Measurements from ENCODE around the gene MSH5. TPM values are rescaled to one million over a fixed set of nuclear protein-coding genes. Genes with fewer than 3 reads are reported as not detected.

The MSH5 gene
- total and polyA plus RNA-seq, 2 of the 13 experiments (the other 11 are each of a cell fraction or from before 2014, with no cell fraction given) = 10.2 to 38.7 TPM

- peak; percentile 97 for TF ChIP-seq ZGPAT (CRISPR knock-in tag; IDR thresholded peaks at IDR 0.05)
- peak; percentile 96 for TF ChIP-seq POGK (CRISPR knock-in tag; conservative IDR thresholded peaks at IDR 0.05)
- peak; percentile 96 for TF ChIP-seq ZBTB10 (CRISPR knock-in tag; IDR thresholded peaks at IDR 0.05; ENCODE audit: borderline replicate concordance)
- TF ChIP-seq EHMT2 (IDR thresholded peaks at IDR 0.05; ENCODE audit: borderline replicate concordance, low read depth, low read length) = no peak
- peak; percentile 80; the same call in 1 of the 2 replicates for TF ChIP-seq FOXK1 (CRISPR knock-in tag; IDR thresholded peaks at IDR 0.05; ENCODE audit: borderline replicate concordance, low read depth)
- TF ChIP-seq HIC2 (CRISPR knock-in tag; IDR thresholded peaks at IDR 0.05; ENCODE audit: low read depth) = peak; percentile 83
- peak; percentile 75; the same call in 1 of the 2 replicates for TF ChIP-seq ZIK1 (CRISPR knock-in tag; IDR thresholded peaks at IDR 0.05; ENCODE audit: borderline replicate concordance, low read depth)
- TF ChIP-seq ZNF605 (CRISPR knock-in tag; IDR thresholded peaks at IDR 0.05) = peak; percentile 97
- no peak for TF ChIP-seq ZNF10 (CRISPR knock-in tag; IDR thresholded peaks at IDR 0.05; ENCODE audit: borderline replicate concordance, low read depth)
- peak; percentile 63 for TF ChIP-seq MEIS2 (CRISPR knock-in tag; IDR thresholded peaks at IDR 0.05)
- TF ChIP-seq ZNF770 (CRISPR knock-in tag; IDR thresholded peaks at IDR 0.05) = peak; percentile 58; the same call in 1 of the 2 replicates
- TF ChIP-seq AGO2 (optimal IDR thresholded peaks at IDR 0.05; ENCODE audit: low read depth, low read length) = peak; percentile 85
- peak; percentile 83; the same call in 1 of the 2 replicates for TF ChIP-seq ZNF468 (CRISPR knock-in tag; IDR thresholded peaks at IDR 0.05)
- peak; percentile 94 for TF ChIP-seq ZNF337 (CRISPR knock-in tag; IDR thresholded peaks at IDR 0.05; ENCODE audit: borderline replicate concordance, low read depth)
- peak; percentile 92 for TF ChIP-seq MEIS1 (CRISPR knock-in tag; IDR thresholded peaks at IDR 0.05; ENCODE audit: borderline replicate concordance)
- peak; percentile 43; the same call in 1 of the 2 replicates for TF ChIP-seq TP53 (CRISPR knock-in tag; conservative IDR thresholded peaks at IDR 0.05)
- peak; percentile 64; the same call in 1 of the 2 replicates for TF ChIP-seq RXRB (CRISPR knock-in tag; IDR thresholded peaks at IDR 0.05; ENCODE audit: borderline replicate concordance)
These were observed 66.9 kb downstream of the MSH5 start, which contains the start of gene LSM2 (continued) for GRCh38 chr6:31806470-31807272.

Measured in HepG2 (cell line).